Measurements from ENCODE around the gene TSNAXIP1.

GRCh38 chr16:67803894-67804293 is 2.8 kb upstream of the TSNAXIP1 start:
- TF ChIP-seq CTCF (conservative IDR thresholded peaks at IDR 0.05; ENCODE audit: low read depth in 2 of 2) (no peak), REST (IDR thresholded peaks at IDR 0.05; ENCODE audit: unreplicated experiment) (no peak), POLR2AphosphoS5 (IDR thresholded peaks at IDR 0.05; ENCODE audit: low read depth) (no peak), EZH2 (IDR thresholded peaks at IDR 0.05; ENCODE audit: low read depth, unreplicated experiment) (no peak)

Measured in GM23338 (cell line).